Stimulated activated CD8-positive, alpha-beta memory T cell treated with anti-CD3 and anti-CD28 coated beads, Interleukin-15, amount 100 ng/mL, for 1 hour (primary cell): ENCODE results near the gene RPS6KA4.

Source experiments
- DNase-seq: peaks from one replicate; pipeline ENCODE4 v3.0.0-alpha.2; 2020; ENCODE audit warnings: low read depth

Gene RPS6KA4

GRCh38 chr11:64419818-64420485 is 61.0 kb downstream of the RPS6KA4 start:
- no peak for DNase-seq
